GM12878 (cell line): Measurements from ENCODE around the gene FGFR2. TPM values are rescaled to one million over a fixed set of nuclear protein-coding genes. Genes with fewer than 3 reads are reported as not detected.

Experiments
- ATAC-seq: fragments of 200-7000 bp; cut with Tn5 transposase; 3 replicates; pipeline ENCODE4 v1.9.1; 2020; ENCODE audit warnings: mild to moderate bottlenecking, moderate library complexity
- BruUV-seq: library from RNA; stranded (reverse); fragments of 400-500 nt; replicated peaks from 2 replicates; lab custom pipeline; 2021; lab: Mats Ljungman, UMichigan
- CTCF ChIA-PET: fragments of 300-600 bp; sonication (Branson Sonifier 250); formaldehyde crosslinking; extraction: SDS; loops from one replicate; lab custom pipeline; 2021; ENCODE audit warnings: inconsistent platforms; lab: Yijun Ruan, JAX
- POLR2A ChIA-PET: fragments of 350-600 bp; formaldehyde crosslinking; extraction: SDS; loops from one replicate; lab custom pipeline; 2021; ENCODE audit warnings: inconsistent platforms; lab: Charles Lee
- RAD21 ChIA-PET: fragments of 300-600 bp; sonication (Branson Sonifier 250); formaldehyde crosslinking; loops from one replicate; lab custom pipeline; 2023; ENCODE audit warnings: antibody characterized with exemption; ENCODE audit not compliant: unreplicated experiment; lab: Charles Lee
- SMC1A ChIA-PET: fragments of 300-600 bp; sonication (Branson Sonifier 250); formaldehyde crosslinking; loops from one replicate; lab custom pipeline; 2023; ENCODE audit not compliant: unreplicated experiment, uncharacterized antibody; lab: Charles Lee
- DNase-seq: peaks from one replicate; pipeline ENCODE4 v3.0.0-alpha.2; 2011; ENCODE audit warnings: low read depth, low spot score
- FAIRE-seq: peaks from 3 replicates; lab custom pipeline; 2011; peaks lifted over from hg19 to GRCh38; lab: Jason Lieb, UNC
- H2AFZ ChIP-seq: 2 replicates; pipeline ENCODE4 v1.6.0; 2011; ENCODE audit warnings: low read depth, low read length, control low read depth; ENCODE audit not compliant: control insufficient read depth
- H3K27ac ChIP-seq: 2 replicates; pipeline ENCODE4 v1.5.1; 2011; ENCODE audit warnings: control low read depth; ENCODE audit not compliant: control insufficient read depth, insufficient read depth
- H3K27me3 ChIP-seq, 2 experiments: replicated peaks in 1 of 2; 2 replicates each; pipeline versions ENCODE4 v1.6.0 to v1.6.1; 2011; ENCODE audit warnings: low read length in 1 of 2; ENCODE audit not compliant: control insufficient read depth in 2 of 2, insufficient read depth in 2 of 2
- H3K36me3 ChIP-seq, 2 experiments: 2 replicates each; pipeline ENCODE4 v1.5.1; 2011; ENCODE audit warnings: low read length in 1 of 2; ENCODE audit not compliant: control insufficient read depth in 2 of 2, insufficient read depth in 2 of 2
- H3K4me1 ChIP-seq: 2 replicates; pipeline ENCODE4 v1.6.1; 2011; ENCODE audit warnings: mild to moderate bottlenecking, low read length, moderate library complexity, mixed read lengths; ENCODE audit not compliant: control insufficient read depth, insufficient read depth
- H3K4me2 ChIP-seq: 2 replicates; pipeline ENCODE4 v1.6.0; 2011; ENCODE audit warnings: control low read depth; ENCODE audit not compliant: control insufficient read depth, insufficient read depth
- H3K4me3 ChIP-seq: fragments of 200-600 bp; sonication (generic); 2 replicates; pipeline ENCODE4 v1.5.1; 2016
- H3K79me2 ChIP-seq: 2 replicates; pipeline ENCODE4 v1.6.0; 2011; ENCODE audit warnings: low read length; ENCODE audit not compliant: control insufficient read depth, insufficient read depth
- H3K9ac ChIP-seq: 2 replicates; pipeline ENCODE4 v1.8.0; 2011; ENCODE audit warnings: low read length, control low read depth, mixed read lengths; ENCODE audit not compliant: control insufficient read depth, insufficient read depth
- H3K9me3 ChIP-seq: replicated peaks from 3 replicates; pipeline ENCODE4 v1.5.1; 2011; ENCODE audit warnings: mild to moderate bottlenecking, low read length; ENCODE audit not compliant: control insufficient read depth, insufficient read depth
- H4K20me1 ChIP-seq: 2 replicates; pipeline ENCODE4 v1.6.0; 2011; ENCODE audit not compliant: control insufficient read depth, insufficient read depth
- BCL3 ChIP-seq: IDR thresholded peaks from 2 replicates; pipeline ENCODE4 v1.6.1; 2011; ENCODE audit warnings: borderline replicate concordance, low read depth, mild to moderate bottlenecking, moderate library complexity, low read length; ENCODE audit not compliant: insufficient read depth, poor library complexity, severe bottlenecking
- CEBPB ChIP-seq, 2 experiments: fragments of 150-350 bp in 1 of 2; IDR thresholded peaks; 2 replicates each; pipeline ENCODE4 v1.6.1; 2012 to 2014; ENCODE audit warnings: low read depth in 2 of 2, low read length in 2 of 2, borderline replicate concordance in 1 of 2, inconsistent platforms in 1 of 2
- CEBPZ ChIP-seq: fragments of 150-350 bp; IDR thresholded peaks from 2 replicates; pipeline ENCODE4 v1.6.1; 2016; ENCODE audit warnings: low read depth, low read length
- EGR1 ChIP-seq, 2 experiments: IDR thresholded peaks; 1 replicate in 1 of 2; 2 replicates in 1 of 2; pipeline ENCODE4 v1.6.1; 2011 to 2012; ENCODE audit warnings: low read depth in 2 of 2, low read length in 2 of 2, borderline replicate concordance in 1 of 2, mild to moderate bottlenecking in 1 of 2, moderate library complexity in 1 of 2
- MEF2A ChIP-seq: IDR thresholded peaks from 2 replicates; pipeline ENCODE4 v1.6.1; 2011; ENCODE audit warnings: low read depth, mild to moderate bottlenecking, low read length, moderate library complexity; ENCODE audit not compliant: insufficient read depth
- NBN ChIP-seq: fragments of 450-650 bp; IDR thresholded peaks from 2 replicates; pipeline ENCODE4 v1.6.1; 2016
- POLR2AphosphoS5 ChIP-seq: IDR thresholded peaks from 2 replicates; pipeline ENCODE4 v1.6.1; 2011; ENCODE audit warnings: mild to moderate bottlenecking, low read length, inconsistent platforms
- RELB ChIP-seq: fragments of 450-650 bp; IDR thresholded peaks from 2 replicates; pipeline ENCODE4 v1.6.1; 2017; ENCODE audit warnings: low read depth, mild to moderate bottlenecking, moderate library complexity
- SP1 ChIP-seq: IDR thresholded peaks from one replicate; pipeline ENCODE4 v1.6.1; 2011; ENCODE audit warnings: low read depth, low read length
- STAT1 ChIP-seq: fragments of 450-650 bp; conservative IDR thresholded peaks from 2 replicates; pipeline ENCODE4 v1.6.1; 2014; ENCODE audit warnings: antibody characterized with exemption, mild to moderate bottlenecking
- TAF1 ChIP-seq: IDR thresholded peaks from 2 replicates; pipeline ENCODE4 v1.6.1; 2011; ENCODE audit warnings: mild to moderate bottlenecking, low read depth, low read length, borderline replicate concordance
- YY1 ChIP-seq: IDR thresholded peaks from 2 replicates; pipeline ENCODE4 v1.6.1; 2011; ENCODE audit warnings: low read depth, mild to moderate bottlenecking, low read length
- WGBS: methylation state at CpG from one replicate; pipeline ENCODE4 v1.1.6; 2016; ENCODE audit warnings: low lambda C conversion rate; ENCODE audit not compliant: insufficient replicate concordance, insufficient coverage; ENCODE audit errors: missing lambda C conversion rate; 5-methylcytosine and 5-hydroxymethylcytosine counted together
- in situ Hi-C: fragments of 300-500 bp; cut with MboI; formaldehyde crosslinking; loops from 9 replicates; pipeline ENCODE4 v1.14.3; 2018; ENCODE audit warnings: mixed read lengths
- intact Hi-C: fragments of 100-400 bp; cut with micrococcal nuclease; formaldehyde crosslinking; loops from one replicate; pipeline ENCODE4 v1.14.2; 2022; ENCODE audit not compliant: unreplicated experiment
- polyA plus RNA-seq, 11 experiments: library from polyadenylated mRNA; depleted of rRNA in 4 of 11; unstranded in 6 of 11; stranded (reverse) in 5 of 11; fragments of >200 nt; fragmentation: Nextera tagmentation in 4 of 11; fragmentation: Illumina TruSeq in 1 of 11; extraction: Ambion mirVana in 4 of 11; extraction: Trizol in 1 of 11; gene quantifications; 1 replicate in 1 of 11; 2 replicates in 10 of 11; pipeline versions ENCODE4 v1.2.1 to v1.2.3, GENCODE V29; 2011 to 2016; ENCODE audit warnings: inconsistent platforms in 2 of 11, missing spikeins in 2 of 11, low read depth in 1 of 11
- total RNA-seq, 4 experiments: library from RNA; depleted of rRNA in 3 of 4; stranded (reverse); fragments of >200 nt in 3 of 4; fragmentation: Illumina TruSeq in 1 of 4; extraction: Trizol in 1 of 4; gene quantifications; 2 replicates each; pipeline versions ENCODE4 v1.2.1 to v1.2.3, GENCODE V29; 2013 to 2021
- TF ChIP-seq, protein P1 (sequence below): fragments of 450-650 bp; IDR thresholded peaks from 2 replicates; pipeline ENCODE4 v1.6.1; 2018; ENCODE audit warnings: borderline replicate concordance, mild to moderate bottlenecking; ENCODE audit not compliant: partially characterized antibody
- TF ChIP-seq, protein P2 (sequence below): IDR thresholded peaks from 2 replicates; pipeline ENCODE4 v1.6.1; 2011; ENCODE audit warnings: borderline replicate concordance, low read depth, mild to moderate bottlenecking, moderate library complexity, mixed read lengths, low read length; ENCODE audit not compliant: insufficient read depth; ENCODE audit errors: extremely low read length

FGFR2 gene
- total and polyA plus RNA-seq, 10 of the 15 experiments (the other 5 are each of a cell fraction or from before 2014, with no cell fraction given), result 0.04 to 0.15 TPM; not detected in 8

- SMC1A ChIA-PET, result no interaction called here
- H4K20me1 ChIP-seq, result no peaks in the 10 kb centered on the region
- intact Hi-C loops, result no loop called here
- POLR2A ChIA-PET, result no interaction called here
- no peak overlapping the region for H3K4me3 ChIP-seq
- H3K9me3 ChIP-seq, result no peaks in the 10 kb centered on the region
- ATAC-seq (no peak), FAIRE-seq (no peak), DNase-seq (no peak)
- no peaks in the 10 kb centered on the region; a peak in 1 of 4 replicates for H3K27me3 ChIP-seq
- no peaks in the 10 kb centered on the region for H3K36me3 ChIP-seq
- no peak overlapping the region for H3K9ac ChIP-seq
- RAD21 ChIA-PET, result no interaction called here
- BruUV-seq, result no TSS peak
- no peaks in the 10 kb centered on the region for H3K79me2 ChIP-seq
- H3K4me2 ChIP-seq, result no peak overlapping the region
- H3K4me1 ChIP-seq, result no peaks in the 10 kb centered on the region
- whole genome bisulfite sequencing, result 18% methylated on average over 4 of the region's 4 CpGs
- H3K27ac ChIP-seq, result no peak overlapping the region
- no peak overlapping the region for H2AFZ ChIP-seq
- CTCF ChIA-PET, result no interaction called here
- in situ Hi-C loops, result no loop called here
- TF ChIP-seq TAF1 (no peak), NBN (no peak), SP1 (no peak), EGR1 (IDR thresholded peaks at IDR 0.05; ENCODE audit: borderline replicate concordance in 1 of 2, low read depth in 2 of 2, low read length in 2 of 2) (no peak), MEF2A (no peak), BCL3 (no peak), CEBPB (IDR thresholded peaks at IDR 0.05; ENCODE audit: borderline replicate concordance in 1 of 2, low read depth in 2 of 2, low read length in 2 of 2) (no peak), YY1 (no peak), RELB (no peak), STAT1 (no peak), POLR2AphosphoS5 (no peak), CEBPZ (no peak)
- TF ChIP-seq, protein P1, sequence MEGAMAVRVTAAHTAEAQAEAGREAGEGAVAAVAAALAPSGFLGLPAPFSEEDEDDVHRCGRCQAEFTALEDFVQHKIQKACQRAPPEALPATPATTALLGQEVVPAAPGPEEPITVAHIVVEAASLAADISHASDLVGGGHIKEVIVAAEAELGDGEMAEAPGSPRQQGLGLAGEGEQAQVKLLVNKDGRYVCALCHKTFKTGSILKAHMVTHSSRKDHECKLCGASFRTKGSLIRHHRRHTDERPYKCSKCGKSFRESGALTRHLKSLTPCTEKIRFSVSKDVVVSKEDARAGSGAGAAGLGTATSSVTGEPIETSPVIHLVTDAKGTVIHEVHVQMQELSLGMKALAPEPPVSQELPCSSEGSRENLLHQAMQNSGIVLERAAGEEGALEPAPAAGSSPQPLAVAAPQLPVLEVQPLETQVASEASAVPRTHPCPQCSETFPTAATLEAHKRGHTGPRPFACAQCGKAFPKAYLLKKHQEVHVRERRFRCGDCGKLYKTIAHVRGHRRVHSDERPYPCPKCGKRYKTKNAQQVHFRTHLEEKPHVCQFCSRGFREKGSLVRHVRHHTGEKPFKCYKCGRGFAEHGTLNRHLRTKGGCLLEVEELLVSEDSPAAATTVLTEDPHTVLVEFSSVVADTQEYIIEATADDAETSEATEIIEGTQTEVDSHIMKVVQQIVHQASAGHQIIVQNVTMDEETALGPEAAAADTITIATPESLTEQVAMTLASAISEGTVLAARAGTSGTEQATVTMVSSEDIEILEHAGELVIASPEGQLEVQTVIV, result no peak
- TF ChIP-seq, protein P2, sequence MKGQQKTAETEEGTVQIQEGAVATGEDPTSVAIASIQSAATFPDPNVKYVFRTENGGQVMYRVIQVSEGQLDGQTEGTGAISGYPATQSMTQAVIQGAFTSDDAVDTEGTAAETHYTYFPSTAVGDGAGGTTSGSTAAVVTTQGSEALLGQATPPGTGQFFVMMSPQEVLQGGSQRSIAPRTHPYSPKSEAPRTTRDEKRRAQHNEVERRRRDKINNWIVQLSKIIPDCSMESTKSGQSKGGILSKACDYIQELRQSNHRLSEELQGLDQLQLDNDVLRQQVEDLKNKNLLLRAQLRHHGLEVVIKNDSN, result no peak
Measured at GRCh38 chr10:121518333-121518732, 79.9 kb downstream of the FGFR2 start.
